ENCODE data around the gene MYH1. TPM values are rescaled to one million over a fixed set of nuclear protein-coding genes. Genes with fewer than 3 reads are reported as not detected.
"Not testable (repeated sequence)": the region's sequence is repeated elsewhere in the genome, so short reads cannot be mapped to it uniquely, and the experiment has no call there.

Gene MYH1
- total RNA-seq: 3.2 TPM

DNA sequence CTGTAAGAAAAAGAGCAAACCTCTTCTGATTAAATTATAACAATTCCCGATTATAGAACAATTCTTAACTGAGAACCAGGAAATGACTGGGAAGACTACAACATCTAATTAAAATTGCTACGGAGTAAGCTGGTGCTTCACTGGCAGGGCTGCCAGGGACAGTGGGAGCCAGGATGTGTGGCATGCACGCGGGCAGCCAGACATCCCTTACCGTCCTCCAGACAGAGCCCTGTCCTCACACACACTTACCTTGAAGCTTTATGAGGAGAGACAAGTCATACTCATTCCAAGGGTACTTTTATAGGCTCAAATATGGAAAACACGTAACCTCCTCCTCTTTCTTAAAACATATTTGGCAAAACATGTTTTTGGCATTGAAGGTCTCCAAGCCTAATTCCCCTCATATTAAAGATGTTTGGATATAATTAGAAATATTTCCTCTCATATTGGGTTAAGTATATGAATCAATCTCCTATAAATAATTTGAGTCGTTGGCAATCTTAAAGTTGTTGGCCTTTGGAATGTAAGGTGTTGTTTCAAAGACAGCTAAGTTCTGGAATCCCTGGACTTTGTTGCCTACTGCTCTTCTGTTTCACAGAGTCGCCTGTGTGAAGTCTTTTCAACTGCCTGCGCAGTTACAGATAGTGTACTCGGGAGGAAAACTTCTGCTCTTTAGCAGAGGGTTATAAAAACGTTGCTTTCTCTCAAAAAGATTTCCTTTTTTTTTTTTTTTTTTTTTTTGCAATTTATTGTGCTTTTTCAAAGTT lies at the start of gene MYH1:
Gene MYH1 (minus strand): TSS at position 272 of the 767 bp plus-strand sequence. CDS start 1,900 bp downstream, outside the sequence.
- DNase-seq: no peak

DNA sequence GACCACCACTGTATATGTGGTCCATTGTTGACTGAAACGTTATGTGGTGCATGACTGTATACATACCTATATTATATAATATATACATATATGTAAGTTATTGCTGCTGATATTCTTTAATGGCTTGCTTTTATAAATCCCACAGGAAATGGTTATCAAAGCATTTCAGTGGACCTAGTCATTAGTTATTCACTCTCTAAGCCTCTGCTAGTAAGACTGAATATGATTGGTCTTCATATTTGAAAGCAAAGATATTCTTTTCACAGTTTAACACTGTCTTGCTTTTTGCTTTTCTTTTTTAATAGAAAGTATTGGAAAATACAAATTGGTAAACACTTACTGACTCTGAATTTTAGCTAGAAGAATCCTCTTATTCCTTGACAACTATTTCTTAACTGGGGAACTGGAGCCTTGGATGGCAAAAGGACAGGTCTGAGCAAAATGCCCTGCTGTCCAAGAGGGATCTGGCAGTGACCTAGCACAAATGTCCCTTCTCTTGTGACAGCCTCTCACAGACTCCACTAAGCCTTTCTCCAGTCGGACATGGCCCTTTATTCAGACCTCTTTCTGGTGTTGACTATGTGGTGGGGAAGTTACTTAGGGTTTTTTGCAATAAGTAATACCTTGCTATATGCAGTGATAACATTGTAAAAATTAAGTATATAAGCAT lies 45.8 kb upstream of the MYH1 start:
- no peak for DNase-seq

DNA sequence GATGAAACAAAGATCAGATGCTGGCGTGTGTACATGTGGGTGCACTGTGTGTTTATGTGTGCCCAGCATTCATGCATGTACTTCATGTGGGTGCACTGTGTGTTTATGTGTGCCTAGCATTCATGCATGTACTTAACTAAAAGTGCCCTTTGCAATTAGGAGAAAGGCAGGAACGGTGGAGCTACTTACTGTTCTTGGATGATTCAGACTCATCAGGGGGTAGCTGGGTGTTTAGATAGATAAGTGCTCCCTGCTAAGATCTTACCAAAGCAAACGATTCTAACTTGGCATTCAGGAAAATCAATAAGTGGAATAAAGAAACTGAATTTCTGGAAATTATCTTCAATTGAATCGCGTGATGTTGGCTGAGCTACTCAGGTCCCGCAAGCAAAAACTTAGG lies 39.7 kb upstream of the MYH1 start:
- no peak for DNase-seq

DNA sequence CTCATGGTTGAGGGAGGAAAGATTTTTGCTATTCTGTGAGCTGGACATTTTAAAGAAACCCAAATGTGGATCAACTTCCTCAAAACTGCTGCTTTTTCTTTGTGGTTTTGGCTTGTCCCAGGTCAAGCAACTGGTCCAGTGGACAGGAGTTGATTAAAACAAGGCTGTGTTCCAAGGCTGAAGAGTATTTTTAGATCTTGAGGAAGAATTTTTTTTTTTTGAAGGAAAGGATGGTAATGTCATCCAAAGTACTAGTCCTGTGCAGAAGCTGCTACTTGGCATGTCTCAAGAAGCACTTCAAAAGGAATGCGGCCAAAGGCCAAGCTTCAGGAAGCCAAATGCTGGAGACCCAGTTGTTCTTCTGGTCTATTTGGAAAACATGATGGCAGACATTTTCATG lies 39.1 kb upstream of the MYH1 start:
- no peak for DNase-seq

DNA sequence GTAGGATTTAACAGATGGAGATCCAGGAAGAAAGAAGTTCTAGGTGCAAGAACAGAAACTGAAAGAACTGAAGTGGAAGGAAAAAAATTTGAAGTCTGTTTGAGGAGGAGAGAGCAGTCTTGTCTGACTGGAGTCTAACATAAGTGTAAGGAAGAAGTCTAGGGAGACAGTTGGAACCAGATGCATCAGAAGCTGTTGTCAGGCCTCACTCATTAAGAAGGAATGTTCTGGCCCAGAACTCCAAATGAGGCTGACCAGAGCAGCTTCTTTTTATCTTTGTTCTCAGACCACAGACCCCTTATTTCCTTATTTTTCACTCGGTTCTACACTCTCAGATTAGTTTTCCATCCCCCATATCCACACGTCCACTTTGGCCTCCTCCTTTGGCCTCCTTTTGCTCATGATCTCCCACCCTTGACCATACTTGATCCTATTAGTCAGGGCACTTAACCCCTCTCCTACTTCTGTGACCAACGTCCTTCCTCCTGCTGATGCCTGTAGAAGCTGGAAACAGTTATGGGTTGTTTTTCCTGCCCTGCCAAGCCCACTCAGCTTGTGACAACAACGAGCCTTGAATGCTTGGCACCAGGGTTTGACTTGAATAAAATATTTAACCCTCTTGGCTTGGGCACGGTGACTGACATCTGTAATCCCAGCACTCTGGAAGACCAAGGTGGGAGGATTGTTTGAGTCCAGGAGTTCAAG lies 38.1 kb upstream of the MYH1 start:
- DNase-seq: no peak

DNA sequence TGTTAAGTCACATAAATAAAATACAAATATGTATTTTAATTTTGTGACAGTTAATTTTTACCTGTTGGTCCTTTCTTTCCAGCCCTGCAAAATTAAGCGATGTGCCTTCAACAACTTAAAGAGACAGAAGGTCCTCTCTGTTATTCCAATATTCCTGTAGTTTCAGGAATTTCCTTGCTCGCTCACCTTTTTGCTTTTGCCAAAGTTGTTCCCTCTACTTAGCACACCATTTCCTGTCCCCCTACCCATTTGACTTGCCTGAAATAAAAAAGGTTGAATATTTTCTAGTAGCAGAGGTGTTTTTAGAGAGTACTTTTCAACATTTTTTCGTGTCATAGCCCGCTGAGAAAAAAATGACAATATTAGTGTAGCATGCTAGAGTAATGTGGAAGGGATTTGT lies 31.7 kb upstream of the MYH1 start:
- no peak for DNase-seq

DNA sequence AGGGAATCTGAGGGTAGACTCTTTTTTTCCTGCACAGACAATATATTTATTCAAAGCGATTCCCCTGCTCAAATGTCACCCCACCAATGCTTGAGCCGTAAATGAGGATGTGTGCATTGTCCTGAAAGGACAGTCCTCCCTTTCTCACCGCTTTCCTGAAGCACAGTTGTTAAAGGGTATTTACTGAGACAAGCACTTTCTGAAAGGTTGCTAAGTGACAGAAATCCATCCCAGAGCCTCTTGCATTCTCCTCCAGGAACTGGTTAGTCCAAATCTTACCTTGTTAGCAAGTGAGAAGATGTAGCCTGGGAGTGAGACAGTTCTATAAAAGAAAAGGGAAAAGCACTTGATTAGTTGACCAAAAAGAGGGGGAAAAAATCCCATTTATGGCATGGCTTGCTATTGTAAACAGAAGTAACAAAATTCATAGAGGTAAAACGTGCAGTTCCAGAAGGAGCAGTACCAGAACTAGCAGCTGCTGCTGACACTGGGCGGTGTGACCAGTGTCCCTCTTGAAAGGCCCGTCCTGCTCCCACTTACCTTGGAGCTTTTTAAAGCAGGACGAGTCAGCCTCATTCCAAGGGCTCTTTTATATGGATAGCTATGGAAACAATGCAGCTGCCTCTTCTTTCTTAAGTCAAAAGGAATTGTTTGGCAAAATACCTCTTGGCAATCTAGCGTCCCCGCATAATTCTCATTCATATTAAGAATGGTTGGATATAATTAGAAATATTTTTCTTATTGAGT lies 30.9 kb upstream of the MYH1 start, which contains the start of gene MYH2:
Gene MYH2 (minus strand): TSS at position 563 of the 747 bp plus-strand sequence. CDS start 1,738 bp downstream, outside the sequence.
- DNase-seq: no peak

DNA sequence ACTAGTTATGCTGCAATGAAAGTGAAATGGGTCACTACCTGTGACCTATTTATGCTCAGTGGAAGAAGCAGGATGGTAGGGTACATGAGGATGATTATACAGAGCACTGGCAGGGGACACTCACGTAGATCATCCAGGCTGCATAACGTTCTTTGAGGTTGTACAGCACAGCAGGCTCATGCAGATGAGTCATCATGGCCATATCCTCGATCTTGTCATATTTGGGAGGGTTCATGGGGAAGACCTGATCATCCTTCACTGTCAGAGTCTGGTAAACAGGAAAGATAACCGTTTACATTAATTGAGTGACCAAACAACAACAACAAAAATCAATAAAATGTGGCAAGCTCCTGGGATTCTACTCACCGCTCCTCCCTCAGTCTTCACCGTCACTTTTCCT lies 29.0 kb upstream of the MYH1 start:
- DNase-seq: no peak

DNA sequence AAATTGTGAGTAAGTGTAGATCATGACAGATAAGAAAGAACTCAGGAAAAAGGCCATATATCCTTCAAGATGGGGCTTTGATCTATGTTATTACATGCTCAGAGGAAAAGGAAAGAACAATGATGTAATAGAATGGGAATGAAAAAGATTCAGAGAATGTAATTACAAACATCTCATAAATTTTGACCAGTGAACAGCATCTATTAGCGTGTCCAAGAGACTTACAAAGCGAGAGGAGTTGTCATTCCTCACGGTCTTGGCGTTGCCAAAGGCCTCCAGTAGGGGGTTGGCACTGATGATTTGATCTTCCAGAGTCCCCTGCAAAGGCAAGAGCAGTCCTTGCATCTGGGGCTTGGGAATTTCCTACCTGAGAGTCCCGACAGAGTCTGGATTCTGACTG lies 25.1 kb upstream of the MYH1 start:
- not testable (repeated sequence) for DNase-seq

DNA sequence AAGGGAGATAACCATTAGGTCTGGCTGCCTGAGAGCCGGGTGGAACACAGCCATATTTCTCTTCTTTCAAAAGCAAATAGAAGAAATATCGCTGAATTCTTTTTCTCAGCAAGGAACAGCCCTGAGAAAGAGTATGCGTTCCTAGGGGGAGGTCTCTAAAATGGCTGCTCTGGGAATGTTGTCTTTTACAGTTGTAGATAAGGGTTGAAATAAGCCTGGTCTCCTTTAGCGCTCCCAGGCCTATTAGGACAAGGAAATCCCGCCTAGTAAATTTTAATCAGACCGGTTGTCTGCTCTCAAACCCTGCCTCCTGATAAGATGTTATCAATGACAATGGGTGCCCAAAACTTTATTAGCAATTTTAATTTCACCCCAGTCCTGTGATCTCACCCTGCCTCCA lies 22.8 kb upstream of the MYH1 start:
- DNase-seq: not testable (repeated sequence)

DNA sequence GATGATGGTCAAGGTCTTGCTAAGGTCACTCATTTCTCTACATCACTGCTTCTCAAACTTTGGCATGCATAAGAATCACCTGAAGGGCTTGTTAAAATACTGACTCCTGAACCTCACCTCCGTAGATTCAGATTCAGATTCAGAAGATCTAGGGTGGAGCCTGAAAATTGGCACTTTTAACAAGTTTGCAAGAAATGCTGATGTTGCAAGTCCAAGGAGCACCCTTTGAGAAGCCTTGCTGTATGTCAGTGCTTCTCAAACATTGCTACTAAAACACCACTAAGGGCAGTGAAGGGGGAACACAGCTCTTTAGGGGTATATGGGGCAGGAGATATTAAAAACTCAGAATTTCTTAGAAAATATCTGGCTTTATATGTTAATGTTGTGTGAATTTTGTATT lies 13.7 kb upstream of the MYH1 start:
- DNase-seq: no peak

DNA sequence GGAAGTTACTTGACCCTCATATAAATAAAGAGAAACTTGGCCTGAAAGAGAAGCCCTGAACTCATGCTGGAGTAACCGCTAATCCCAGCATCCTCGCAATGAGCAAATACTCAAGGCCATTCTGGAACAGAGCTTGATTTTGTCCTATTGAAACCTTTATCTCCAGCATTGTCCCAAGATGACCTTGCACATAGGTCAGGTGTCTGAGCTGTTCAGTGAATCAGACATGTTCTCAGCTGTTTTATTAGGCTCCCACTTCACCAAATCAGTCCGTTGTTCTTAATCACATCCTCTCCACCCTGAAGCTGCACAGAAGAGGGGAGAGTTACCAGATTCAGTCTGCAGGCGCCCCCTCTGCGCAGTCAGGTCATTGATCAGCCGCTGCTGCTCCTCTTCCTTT lies 9.1 kb upstream of the MYH1 start:
- no peak for DNase-seq

DNA sequence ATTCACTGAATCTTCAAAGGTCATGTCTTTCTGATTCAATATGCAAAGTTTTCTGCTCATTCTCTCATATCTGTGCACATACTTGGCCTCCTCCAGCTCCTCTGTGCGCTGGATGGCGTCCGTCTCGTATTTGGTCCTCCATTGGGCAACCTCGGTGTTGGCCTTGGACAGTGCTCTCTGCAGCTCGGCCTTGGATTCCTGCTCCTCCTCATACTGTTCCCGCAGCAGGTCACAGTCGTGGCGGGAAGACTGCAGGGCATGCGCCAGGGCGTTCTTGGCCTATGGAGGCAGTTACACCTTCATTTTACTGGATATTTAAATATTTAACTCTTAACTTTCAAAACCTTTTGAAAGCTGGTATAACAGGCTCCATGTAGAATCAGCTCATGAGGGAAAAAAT lies 8.2 kb upstream of the MYH1 start:
- DNase-seq: no peak

DNA sequence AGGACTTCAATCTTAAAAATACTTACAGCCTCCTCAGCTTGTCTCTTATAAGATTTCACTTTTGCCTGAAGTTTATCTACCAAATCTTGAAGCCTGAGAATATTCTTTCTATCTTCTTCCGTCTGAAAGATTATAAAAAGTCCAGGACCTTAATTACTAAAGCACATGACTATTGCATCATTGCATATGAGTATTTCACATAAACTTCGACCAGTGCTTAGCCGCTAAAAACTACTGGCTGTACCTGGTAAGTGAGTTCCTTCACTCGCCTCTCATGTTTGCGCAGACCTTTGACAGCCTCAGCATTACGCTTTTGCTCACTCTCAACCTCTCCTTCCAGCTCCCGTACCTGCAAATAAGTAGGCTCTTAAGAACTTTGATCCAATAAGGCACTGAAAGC lies 4.7 kb upstream of the MYH1 start:
- no peak for DNase-seq

DNA sequence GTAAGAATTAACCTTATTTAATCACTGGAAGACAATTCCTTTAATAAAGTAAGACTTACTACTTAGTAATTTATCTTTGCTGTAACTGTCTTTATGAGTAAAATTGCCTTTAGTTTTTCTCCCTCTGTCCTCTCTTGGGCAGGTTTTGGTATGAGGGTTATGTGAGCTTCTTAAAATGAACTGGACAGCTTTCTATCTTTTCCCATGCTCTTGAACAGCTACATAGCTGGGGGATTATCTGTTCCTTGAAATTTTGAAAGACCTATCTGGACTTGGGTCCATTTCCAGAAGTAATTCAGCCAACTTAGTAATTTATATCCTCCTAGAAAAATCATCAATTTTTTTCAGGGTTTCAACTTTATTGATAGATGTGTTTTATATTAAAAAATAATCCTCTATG lies 3.6 kb upstream of the MYH1 start:
- no peak for DNase-seq

DNA sequence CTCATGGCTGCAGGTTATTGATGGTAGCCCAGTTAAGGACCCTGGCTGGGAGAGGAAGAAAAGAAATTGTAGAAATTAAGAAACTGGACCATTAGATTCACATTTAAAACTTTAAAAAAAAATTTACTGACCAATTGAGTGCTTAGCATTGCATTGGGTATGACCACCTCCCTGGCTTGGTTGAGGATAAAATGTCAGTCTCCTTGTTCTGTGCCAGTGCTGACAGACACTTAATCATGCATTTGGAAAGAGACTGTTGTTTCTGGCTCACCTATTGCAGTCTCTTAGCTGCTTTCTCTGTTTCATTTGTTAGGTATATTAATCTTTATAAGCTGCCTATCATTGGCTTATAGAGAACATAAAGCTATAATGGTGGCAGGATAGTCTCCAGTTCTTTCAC lies 1.7 kb downstream of the MYH1 start:
- DNase-seq: no peak

DNA sequence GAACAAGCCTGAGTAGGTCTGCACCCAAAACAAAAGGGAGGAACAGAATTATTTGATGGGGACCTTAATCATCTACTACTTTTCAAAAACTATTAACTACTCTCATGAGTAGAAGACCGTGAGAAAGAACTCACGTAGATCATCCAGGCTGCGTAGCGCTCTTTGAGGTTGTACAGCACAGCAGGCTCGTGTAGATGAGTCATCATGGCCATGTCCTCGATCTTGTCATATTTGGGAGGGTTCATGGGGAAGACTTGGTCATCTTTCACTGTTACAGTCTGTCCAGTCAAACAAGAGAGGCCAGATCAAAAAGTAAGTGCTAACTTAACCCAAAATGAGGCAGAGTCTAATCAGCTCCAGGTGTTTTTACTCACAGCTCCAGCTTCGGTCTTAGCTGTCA lies 2.3 kb downstream of the MYH1 start:
- DNase-seq: no peak

DNA sequence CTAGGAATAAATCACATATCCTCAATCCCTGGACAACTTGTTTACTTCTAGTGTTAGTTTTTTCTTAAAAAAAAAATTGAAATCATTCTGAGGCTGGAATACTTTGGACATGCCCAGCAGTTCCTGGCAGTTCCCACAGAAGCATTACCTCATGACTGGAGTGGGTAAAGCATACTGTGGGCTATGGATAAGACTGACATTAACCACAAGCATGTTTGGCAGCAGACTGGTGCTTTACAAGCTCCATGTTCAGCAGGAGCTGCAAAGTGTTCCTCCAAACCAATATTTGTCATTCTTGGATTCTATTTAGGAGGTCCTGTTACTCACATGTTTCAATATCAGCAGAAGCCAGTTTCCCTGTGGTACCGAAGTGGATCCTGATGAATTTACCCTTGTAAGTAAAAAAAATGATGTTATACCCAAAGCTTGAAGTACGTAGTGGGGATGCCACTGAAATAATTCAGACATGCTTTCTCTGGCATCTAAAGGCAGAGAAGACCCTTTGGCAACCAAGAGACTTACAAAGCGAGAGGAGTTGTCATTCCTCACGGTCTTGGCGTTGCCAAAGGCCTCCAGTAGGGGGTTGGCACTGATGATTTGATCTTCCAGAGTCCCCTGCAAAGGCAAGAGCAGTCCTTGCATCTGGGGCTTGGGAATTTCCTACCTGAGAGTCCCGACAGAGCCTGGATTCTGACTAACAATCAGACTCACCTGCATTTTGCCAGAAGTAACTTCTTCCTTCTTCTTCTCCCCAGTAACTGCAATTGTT lies 4.9 kb downstream of the MYH1 start:
- DNase-seq: no peak

DNA sequence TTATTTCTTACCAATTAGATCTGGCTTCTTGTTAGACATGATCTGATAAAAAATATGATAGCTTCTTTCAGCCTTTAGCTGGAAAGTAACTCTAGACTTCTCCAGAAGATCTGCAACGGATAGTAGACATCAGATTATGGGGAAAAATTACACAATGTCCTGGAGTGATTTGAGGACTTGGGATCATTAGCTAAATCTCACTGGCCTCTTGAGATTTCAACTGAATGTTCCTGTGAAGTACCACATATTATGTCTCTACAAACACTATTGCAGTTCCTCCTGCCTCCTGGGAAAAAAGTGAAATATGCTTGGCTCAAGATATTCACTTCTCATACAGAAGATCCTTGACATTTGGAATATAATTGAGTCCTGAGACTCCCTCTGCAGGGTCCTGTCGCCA lies 5.5 kb downstream of the MYH1 start:
- no peak for DNase-seq

DNA sequence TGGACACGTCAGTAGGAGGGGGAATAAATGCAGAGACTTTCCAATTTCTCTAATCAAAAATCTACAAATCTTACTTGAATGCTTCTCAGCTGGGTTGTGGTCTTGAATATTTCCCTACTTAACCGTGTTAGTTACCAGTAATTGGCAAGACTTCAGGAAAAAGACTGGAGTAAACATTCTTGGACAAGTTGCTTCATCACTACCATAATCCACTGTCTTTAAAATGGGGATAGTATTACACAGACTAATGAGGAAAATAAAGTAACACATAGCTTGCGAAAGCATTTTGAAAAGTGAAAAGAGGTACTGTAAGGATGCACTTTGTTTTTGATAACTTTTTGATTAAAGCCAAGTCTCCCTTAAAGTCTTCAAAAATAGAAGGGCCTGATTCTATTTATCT lies 18.4 kb downstream of the MYH1 start:
- DNase-seq: no peak

DNA sequence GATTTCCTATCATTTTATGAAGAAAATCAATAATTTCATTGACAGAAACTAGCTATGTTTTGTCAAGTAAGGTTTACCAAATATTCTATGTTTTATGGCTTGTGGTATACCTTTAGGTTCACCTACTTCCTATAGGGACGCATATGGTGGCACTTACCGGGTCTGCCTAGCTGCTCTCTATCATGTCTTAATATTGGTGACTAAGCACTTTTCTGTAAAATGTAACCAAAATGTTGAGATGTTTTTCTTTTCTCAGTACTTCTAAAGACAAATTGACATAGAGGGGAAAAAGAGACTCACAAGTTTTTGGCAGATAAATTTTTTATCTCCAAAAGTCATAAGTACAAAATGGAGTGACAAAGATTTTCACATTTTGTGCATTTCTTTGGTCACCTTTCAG lies 26.3 kb downstream of the MYH1 start:
- no peak for DNase-seq

DNA sequence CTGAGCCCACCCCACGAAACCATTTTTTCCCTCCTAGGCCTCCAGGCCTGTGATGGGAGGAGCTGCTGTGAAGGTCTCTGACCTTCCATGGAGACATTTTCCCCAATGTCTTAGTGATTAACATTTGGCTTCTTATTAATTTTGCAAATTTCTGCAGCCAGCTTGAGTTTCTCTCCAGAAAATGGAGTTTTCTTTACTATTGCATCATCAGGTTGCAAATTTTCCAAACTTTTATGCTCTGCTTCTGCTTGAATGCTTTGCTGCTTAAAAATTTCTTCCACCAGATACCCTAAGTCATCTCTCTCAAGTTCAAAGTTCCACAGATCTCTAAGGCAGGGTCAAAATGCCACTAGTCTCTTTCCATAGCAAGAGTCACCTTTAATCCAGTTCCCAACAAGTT lies 36.1 kb downstream of the MYH1 start:
- DNase-seq: no peak
